GM23338 (cell line): ENCODE data around the gene DCBLD2. TPM values are rescaled to one million over a fixed set of nuclear protein-coding genes. Genes with fewer than 3 reads are reported as not detected.

ENCODE experiments used
- ATAC-seq: fragments of 200-7000 bp; cut with Tn5 transposase; 3 replicates; pipeline ENCODE4 v1.9.1; 2020
- DNase-seq: peaks from one replicate; pipeline ENCODE4 v3.0.0-alpha.2; 2015; ENCODE audit warnings: low spot score
- H2AFZ ChIP-seq: fragments of 200-600 bp; sonication (generic); 2 replicates; pipeline ENCODE4 v1.8.0; 2016; ENCODE audit warnings: antibody characterized with exemption, mild to moderate bottlenecking, moderate library complexity
- H3F3A ChIP-seq: fragments of 200-600 bp; sonication (generic); replicated peaks from 2 replicates; pipeline ENCODE4 v1.8.0; 2017; ENCODE audit warnings: antibody characterized with exemption, mixed run types, low read depth
- H3K27ac ChIP-seq: fragments of 200-600 bp; sonication (generic); 2 replicates; pipeline ENCODE4 v1.6.1; 2016; ENCODE audit warnings: low read depth
- H3K27me3 ChIP-seq: fragments of 200-600 bp; sonication (generic); 2 replicates; pipeline ENCODE4 v1.8.0; 2016; ENCODE audit warnings: mild to moderate bottlenecking, mixed run types, moderate library complexity; ENCODE audit not compliant: insufficient read depth
- H3K36me3 ChIP-seq: fragments of 200-600 bp; sonication (generic); 2 replicates; pipeline ENCODE4 v1.8.0; 2016; ENCODE audit warnings: mild to moderate bottlenecking; ENCODE audit not compliant: insufficient read depth
- H3K4me1 ChIP-seq: fragments of 200-600 bp; sonication (generic); 2 replicates; pipeline ENCODE4 v1.8.0; 2016; ENCODE audit warnings: mild to moderate bottlenecking, moderate library complexity; ENCODE audit not compliant: insufficient read depth
- H3K4me2 ChIP-seq: fragments of 200-600 bp; sonication (generic); 2 replicates; pipeline ENCODE4 v1.7.1; 2017; ENCODE audit warnings: mixed run types
- H3K4me3 ChIP-seq: fragments of 200-600 bp; sonication (generic); 2 replicates; pipeline ENCODE4 v1.6.1; 2016; ENCODE audit warnings: mixed run types
- H3K79me2 ChIP-seq: fragments of 200-600 bp; sonication (generic); replicated peaks from 2 replicates; pipeline ENCODE4 v1.8.0; 2017; ENCODE audit warnings: mild to moderate bottlenecking; ENCODE audit not compliant: insufficient read depth
- H3K9me2 ChIP-seq: fragments of 200-600 bp; sonication (generic); 2 replicates; pipeline ENCODE4 v1.8.0; 2017; ENCODE audit not compliant: insufficient read depth
- H4K20me1 ChIP-seq: fragments of 200-600 bp; sonication (generic); replicated peaks from 2 replicates; pipeline ENCODE4 v1.8.0; 2017; ENCODE audit warnings: mild to moderate bottlenecking; ENCODE audit not compliant: insufficient read depth
- H3K27ac Mint-ChIP-seq: 2 replicates; pipeline ENCODE4 v1.8.0; 2020; ENCODE audit warnings: inconsistent platforms, mild to moderate bottlenecking, moderate library complexity, mixed read lengths
- H3K27me3 Mint-ChIP-seq: 3 replicates; pipeline ENCODE4 v1.8.0; 2022; ENCODE audit warnings: low read depth, mild to moderate bottlenecking, moderate library complexity, mixed read lengths, inconsistent platforms; ENCODE audit not compliant: insufficient read depth, poor library complexity
- H3K36me3 Mint-ChIP-seq: 3 replicates; pipeline ENCODE4 v1.8.0; 2021; ENCODE audit warnings: low read depth, mild to moderate bottlenecking, inconsistent platforms, moderate library complexity, mixed read lengths
- H3K4me1 Mint-ChIP-seq: 3 replicates; pipeline ENCODE4 v1.8.0; 2020; ENCODE audit warnings: mild to moderate bottlenecking, inconsistent platforms, mixed read lengths
- H3K4me3 Mint-ChIP-seq: 3 replicates; pipeline ENCODE4 v1.8.0; 2021; ENCODE audit warnings: moderate library complexity, mild to moderate bottlenecking, inconsistent platforms, mixed read lengths
- H3K9me3 Mint-ChIP-seq: 3 replicates; pipeline ENCODE4 v1.8.0; 2020; ENCODE audit warnings: moderate library complexity, mild to moderate bottlenecking, inconsistent platforms, mixed read lengths
- CREB1 ChIP-seq: fragments of 250-450 bp; sonication (Bioruptor Pico); IDR thresholded peaks from 2 replicates; pipeline ENCODE4 v1.5.0; 2020; ENCODE audit warnings: low read depth, mild to moderate bottlenecking, moderate library complexity
- EZH2 ChIP-seq: fragments of 200-600 bp; sonication (generic); IDR thresholded peaks from one replicate; pipeline ENCODE4 v1.8.0; 2017; ENCODE audit warnings: antibody characterized with exemption, mild to moderate bottlenecking, low read depth; ENCODE audit not compliant: unreplicated experiment
- EZH2phosphoT487 ChIP-seq: fragments of 200-600 bp; sonication (generic); IDR thresholded peaks from one replicate; pipeline ENCODE4 v1.8.1; 2018; ENCODE audit warnings: antibody characterized with exemption; ENCODE audit not compliant: unreplicated experiment
- JUNB ChIP-seq: IDR thresholded peaks from one replicate; pipeline ENCODE4 v1.6.1; 2016; ENCODE audit warnings: antibody characterized with exemption; ENCODE audit not compliant: unreplicated experiment
- NANOG ChIP-seq: IDR thresholded peaks from 2 replicates; pipeline ENCODE4 v1.6.1; 2016; ENCODE audit warnings: antibody characterized with exemption, borderline replicate concordance
- POLR2AphosphoS5 ChIP-seq: IDR thresholded peaks from 2 replicates; pipeline ENCODE4 v1.6.1; 2016; ENCODE audit warnings: antibody characterized with exemption, low read depth
- REST ChIP-seq: IDR thresholded peaks from one replicate; pipeline ENCODE4 v1.6.1; 2018; ENCODE audit warnings: antibody characterized with exemption; ENCODE audit not compliant: unreplicated experiment
- STAT1 ChIP-seq: IDR thresholded peaks from one replicate; pipeline ENCODE4 v1.6.1; 2016; ENCODE audit warnings: antibody characterized with exemption; ENCODE audit not compliant: unreplicated experiment
- ZNF114 ChIP-seq: fragments of 250-450 bp; sonication (Bioruptor Pico); IDR thresholded peaks from 2 replicates; pipeline ENCODE4 v1.5.0; 2020; ENCODE audit warnings: mild to moderate bottlenecking, moderate library complexity
- ZNF331 ChIP-seq: fragments of 250-450 bp; sonication (Bioruptor Pico); IDR thresholded peaks from 2 replicates; pipeline ENCODE4 v1.5.0; 2020; ENCODE audit warnings: low read depth, mild to moderate bottlenecking, moderate library complexity
- ZNF462 ChIP-seq: fragments of 250-450 bp; sonication (Bioruptor Pico); IDR thresholded peaks from 2 replicates; pipeline ENCODE4 v1.5.0; 2020; ENCODE audit warnings: mild to moderate bottlenecking, moderate library complexity
- polyA plus RNA-seq: library from polyadenylated mRNA; unstranded; fragments of >200 nt; fragmentation: Nextera tagmentation; extraction: Ambion mirVana; gene quantifications from 2 replicates; pipeline ENCODE4 v1.2.1, GENCODE V29; 2016
- total RNA-seq: library from RNA; depleted of rRNA; stranded (reverse); fragments of >200 nt; shearing (Covaris generic); gene quantifications from 2 replicates; pipeline ENCODE4 v1.2.3, GENCODE V29; 2014
- TF ChIP-seq, protein P1 (sequence below), 2 experiments: fragments of 200-600 bp in 1 of 2; sonication (generic) in 1 of 2; conservative IDR thresholded peaks; 2 replicates each; pipeline versions ENCODE4 v1.5.1 to v1.6.1; 2016 to 2017; ENCODE audit warnings: antibody characterized with exemption in 2 of 2, low read depth in 2 of 2, mild to moderate bottlenecking in 2 of 2, moderate library complexity in 1 of 2
- TF ChIP-seq, protein P2 (sequence below): IDR thresholded peaks from 2 replicates; pipeline ENCODE4 v1.6.1; 2016; ENCODE audit warnings: antibody characterized with exemption

Gene DCBLD2
- total and polyA plus RNA-seq, 2 experiments from 2014 or later, result 25.9 to 69.7 TPM

DNA sequence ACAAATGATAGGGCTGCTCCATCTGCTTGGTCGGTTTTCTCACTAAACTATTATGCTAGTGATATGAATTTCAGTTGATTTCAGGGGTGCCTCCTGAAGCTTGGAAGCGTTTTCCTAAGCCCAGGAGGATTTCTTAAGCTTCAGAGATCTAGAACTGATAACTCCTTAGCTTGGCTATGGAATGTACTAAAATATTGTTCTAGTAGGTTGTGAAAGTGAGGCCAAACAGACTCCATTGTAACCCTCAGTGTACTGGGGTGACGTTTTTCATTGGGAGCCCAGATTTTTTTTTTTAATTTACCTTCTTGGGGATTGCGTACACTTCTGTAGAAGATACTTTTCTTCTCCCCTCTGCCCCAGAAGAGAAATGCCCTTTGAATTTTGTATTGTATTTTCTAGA lies 155.4 kb downstream of the DCBLD2 start:
- no peaks in the 10 kb centered on the region for H3K9me2 ChIP-seq
- Mint-ChIP-seq H3K36me3 (no peaks in the 10 kb centered on the region), H3K4me3 (no peak overlapping the region), H3K4me1 (peaks cover 8% of the 10 kb centered on the region; the same call in 1 of the 3 replicates), H3K9me3 (no peaks in the 10 kb centered on the region), H3K27me3 (no peaks in the 10 kb centered on the region), H3K27ac (no peak overlapping the region)
- H3K4me2 ChIP-seq, result no peak overlapping the region
- H3K4me3 ChIP-seq, result no peak overlapping the region
- no peak for DNase-seq
- H3K79me2 ChIP-seq, result no peaks in the 10 kb centered on the region
- no peaks in the 10 kb centered on the region for H4K20me1 ChIP-seq
- H3K36me3 ChIP-seq, result no peaks in the 10 kb centered on the region
- H3K27ac ChIP-seq, result no peak overlapping the region
- H3K27me3 ChIP-seq, result no peaks in the 10 kb centered on the region
- no peak for ATAC-seq
- H3K4me1 ChIP-seq, result no peaks in the 10 kb centered on the region
- TF ChIP-seq ZNF331 (CRISPR knock-in tag) (no peak), REST (no peak), ZNF114 (CRISPR knock-in tag) (no peak), EZH2phosphoT487 (no peak), CREB1 (CRISPR knock-in tag) (no peak), NANOG (no peak), POLR2AphosphoS5 (no peak), JUNB (no peak), EZH2 (no peak), ZNF462 (CRISPR knock-in tag) (no peak), STAT1 (no peak)
- TF ChIP-seq, protein P1, sequence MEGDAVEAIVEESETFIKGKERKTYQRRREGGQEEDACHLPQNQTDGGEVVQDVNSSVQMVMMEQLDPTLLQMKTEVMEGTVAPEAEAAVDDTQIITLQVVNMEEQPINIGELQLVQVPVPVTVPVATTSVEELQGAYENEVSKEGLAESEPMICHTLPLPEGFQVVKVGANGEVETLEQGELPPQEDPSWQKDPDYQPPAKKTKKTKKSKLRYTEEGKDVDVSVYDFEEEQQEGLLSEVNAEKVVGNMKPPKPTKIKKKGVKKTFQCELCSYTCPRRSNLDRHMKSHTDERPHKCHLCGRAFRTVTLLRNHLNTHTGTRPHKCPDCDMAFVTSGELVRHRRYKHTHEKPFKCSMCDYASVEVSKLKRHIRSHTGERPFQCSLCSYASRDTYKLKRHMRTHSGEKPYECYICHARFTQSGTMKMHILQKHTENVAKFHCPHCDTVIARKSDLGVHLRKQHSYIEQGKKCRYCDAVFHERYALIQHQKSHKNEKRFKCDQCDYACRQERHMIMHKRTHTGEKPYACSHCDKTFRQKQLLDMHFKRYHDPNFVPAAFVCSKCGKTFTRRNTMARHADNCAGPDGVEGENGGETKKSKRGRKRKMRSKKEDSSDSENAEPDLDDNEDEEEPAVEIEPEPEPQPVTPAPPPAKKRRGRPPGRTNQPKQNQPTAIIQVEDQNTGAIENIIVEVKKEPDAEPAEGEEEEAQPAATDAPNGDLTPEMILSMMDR (conservative IDR thresholded peaks at IDR 0.05; ENCODE audit: low read depth in 2 of 2), result no peak
- TF ChIP-seq, protein P2, sequence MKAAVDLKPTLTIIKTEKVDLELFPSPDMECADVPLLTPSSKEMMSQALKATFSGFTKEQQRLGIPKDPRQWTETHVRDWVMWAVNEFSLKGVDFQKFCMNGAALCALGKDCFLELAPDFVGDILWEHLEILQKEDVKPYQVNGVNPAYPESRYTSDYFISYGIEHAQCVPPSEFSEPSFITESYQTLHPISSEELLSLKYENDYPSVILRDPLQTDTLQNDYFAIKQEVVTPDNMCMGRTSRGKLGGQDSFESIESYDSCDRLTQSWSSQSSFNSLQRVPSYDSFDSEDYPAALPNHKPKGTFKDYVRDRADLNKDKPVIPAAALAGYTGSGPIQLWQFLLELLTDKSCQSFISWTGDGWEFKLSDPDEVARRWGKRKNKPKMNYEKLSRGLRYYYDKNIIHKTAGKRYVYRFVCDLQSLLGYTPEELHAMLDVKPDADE, result no peak
- H3F3A ChIP-seq, result no peaks in the 10 kb centered on the region
- H2AFZ ChIP-seq, result no peak overlapping the region
